Liver (tissue), 3 donors: ENCODE measurements around the gene LEMD3.

Source experiments
- JUND ChIP-seq, 2 donors: IDR thresholded peaks; 2 replicates each; pipeline ENCODE4 v1.6.1; 2016; ENCODE audit warnings: antibody characterized with exemption in 2 of 2
- RAD21 ChIP-seq, 2 donors: IDR thresholded peaks; 2 replicates each; pipeline ENCODE4 v1.6.1; 2016; ENCODE audit warnings: antibody characterized with exemption in 2 of 2, mild to moderate bottlenecking in 2 of 2
- RXRA ChIP-seq, 2 donors: IDR thresholded peaks; 2 replicates each; pipeline ENCODE4 v1.6.1; 2017 to 2018; ENCODE audit warnings: antibody characterized with exemption in 2 of 2, mild to moderate bottlenecking in 1 of 2
- SP1 ChIP-seq: IDR thresholded peaks from 2 replicates; pipeline ENCODE4 v1.6.1; 2018; ENCODE audit warnings: antibody characterized with exemption, mild to moderate bottlenecking
- TF ChIP-seq, protein P1 (sequence below): fragments of 150-350 bp; IDR thresholded peaks from 2 replicates; pipeline ENCODE4 v1.5.1; 2017; ENCODE audit warnings: improper control_type of control experiment, low read depth, low read length; ENCODE audit not compliant: missing input control
- TF ChIP-seq, protein P2 (sequence below): IDR thresholded peaks from 2 replicates; pipeline ENCODE4 v1.6.1; 2016; ENCODE audit warnings: antibody characterized with exemption
- TF ChIP-seq, protein P3 (sequence below): IDR thresholded peaks from 2 replicates; pipeline ENCODE4 v1.6.1; 2016; ENCODE audit warnings: antibody characterized with exemption
- TF ChIP-seq, protein P4 (sequence below): IDR thresholded peaks from 2 replicates; pipeline ENCODE4 v1.6.1; 2016; ENCODE audit warnings: antibody characterized with exemption, mild to moderate bottlenecking
- donor health status: healthy.
- donor health status: healthy.

DNA sequence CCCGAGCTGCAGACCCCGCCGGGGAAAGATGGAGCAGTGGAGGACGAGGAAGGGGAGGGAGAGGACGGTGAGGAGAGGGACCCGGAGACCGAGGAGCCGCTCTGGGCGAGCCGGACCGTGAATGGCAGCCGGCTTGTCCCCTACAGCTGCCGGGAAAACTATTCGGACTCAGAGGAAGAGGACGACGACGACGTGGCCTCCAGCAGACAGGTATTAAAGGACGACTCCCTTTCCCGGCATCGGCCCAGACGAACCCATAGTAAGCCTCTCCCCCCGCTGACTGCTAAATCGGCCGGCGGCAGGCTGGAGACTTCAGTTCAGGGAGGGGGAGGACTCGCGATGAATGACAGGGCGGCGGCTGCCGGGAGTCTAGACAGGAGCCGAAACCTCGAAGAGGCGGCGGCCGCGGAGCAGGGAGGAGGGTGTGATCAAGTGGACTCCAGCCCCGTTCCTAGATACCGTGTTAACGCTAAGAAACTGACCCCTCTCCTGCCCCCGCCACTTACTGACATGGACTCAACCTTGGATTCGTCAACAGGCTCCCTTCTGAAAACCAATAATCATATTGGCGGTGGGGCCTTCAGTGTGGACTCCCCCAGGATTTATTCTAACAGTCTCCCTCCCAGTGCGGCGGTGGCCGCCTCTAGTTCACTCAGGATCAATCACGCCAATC lies 962 bp downstream of the LEMD3 start:
- TF ChIP-seq, protein P1, sequence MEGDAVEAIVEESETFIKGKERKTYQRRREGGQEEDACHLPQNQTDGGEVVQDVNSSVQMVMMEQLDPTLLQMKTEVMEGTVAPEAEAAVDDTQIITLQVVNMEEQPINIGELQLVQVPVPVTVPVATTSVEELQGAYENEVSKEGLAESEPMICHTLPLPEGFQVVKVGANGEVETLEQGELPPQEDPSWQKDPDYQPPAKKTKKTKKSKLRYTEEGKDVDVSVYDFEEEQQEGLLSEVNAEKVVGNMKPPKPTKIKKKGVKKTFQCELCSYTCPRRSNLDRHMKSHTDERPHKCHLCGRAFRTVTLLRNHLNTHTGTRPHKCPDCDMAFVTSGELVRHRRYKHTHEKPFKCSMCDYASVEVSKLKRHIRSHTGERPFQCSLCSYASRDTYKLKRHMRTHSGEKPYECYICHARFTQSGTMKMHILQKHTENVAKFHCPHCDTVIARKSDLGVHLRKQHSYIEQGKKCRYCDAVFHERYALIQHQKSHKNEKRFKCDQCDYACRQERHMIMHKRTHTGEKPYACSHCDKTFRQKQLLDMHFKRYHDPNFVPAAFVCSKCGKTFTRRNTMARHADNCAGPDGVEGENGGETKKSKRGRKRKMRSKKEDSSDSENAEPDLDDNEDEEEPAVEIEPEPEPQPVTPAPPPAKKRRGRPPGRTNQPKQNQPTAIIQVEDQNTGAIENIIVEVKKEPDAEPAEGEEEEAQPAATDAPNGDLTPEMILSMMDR = no peak
- TF ChIP-seq SP1 = no peak
- TF ChIP-seq, protein P2, sequence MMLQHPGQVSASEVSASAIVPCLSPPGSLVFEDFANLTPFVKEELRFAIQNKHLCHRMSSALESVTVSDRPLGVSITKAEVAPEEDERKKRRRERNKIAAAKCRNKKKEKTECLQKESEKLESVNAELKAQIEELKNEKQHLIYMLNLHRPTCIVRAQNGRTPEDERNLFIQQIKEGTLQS = no peak
- TF ChIP-seq, protein P3, sequence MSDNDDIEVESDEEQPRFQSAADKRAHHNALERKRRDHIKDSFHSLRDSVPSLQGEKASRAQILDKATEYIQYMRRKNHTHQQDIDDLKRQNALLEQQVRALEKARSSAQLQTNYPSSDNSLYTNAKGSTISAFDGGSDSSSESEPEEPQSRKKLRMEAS = no peak
- TF ChIP-seq, protein P4, sequence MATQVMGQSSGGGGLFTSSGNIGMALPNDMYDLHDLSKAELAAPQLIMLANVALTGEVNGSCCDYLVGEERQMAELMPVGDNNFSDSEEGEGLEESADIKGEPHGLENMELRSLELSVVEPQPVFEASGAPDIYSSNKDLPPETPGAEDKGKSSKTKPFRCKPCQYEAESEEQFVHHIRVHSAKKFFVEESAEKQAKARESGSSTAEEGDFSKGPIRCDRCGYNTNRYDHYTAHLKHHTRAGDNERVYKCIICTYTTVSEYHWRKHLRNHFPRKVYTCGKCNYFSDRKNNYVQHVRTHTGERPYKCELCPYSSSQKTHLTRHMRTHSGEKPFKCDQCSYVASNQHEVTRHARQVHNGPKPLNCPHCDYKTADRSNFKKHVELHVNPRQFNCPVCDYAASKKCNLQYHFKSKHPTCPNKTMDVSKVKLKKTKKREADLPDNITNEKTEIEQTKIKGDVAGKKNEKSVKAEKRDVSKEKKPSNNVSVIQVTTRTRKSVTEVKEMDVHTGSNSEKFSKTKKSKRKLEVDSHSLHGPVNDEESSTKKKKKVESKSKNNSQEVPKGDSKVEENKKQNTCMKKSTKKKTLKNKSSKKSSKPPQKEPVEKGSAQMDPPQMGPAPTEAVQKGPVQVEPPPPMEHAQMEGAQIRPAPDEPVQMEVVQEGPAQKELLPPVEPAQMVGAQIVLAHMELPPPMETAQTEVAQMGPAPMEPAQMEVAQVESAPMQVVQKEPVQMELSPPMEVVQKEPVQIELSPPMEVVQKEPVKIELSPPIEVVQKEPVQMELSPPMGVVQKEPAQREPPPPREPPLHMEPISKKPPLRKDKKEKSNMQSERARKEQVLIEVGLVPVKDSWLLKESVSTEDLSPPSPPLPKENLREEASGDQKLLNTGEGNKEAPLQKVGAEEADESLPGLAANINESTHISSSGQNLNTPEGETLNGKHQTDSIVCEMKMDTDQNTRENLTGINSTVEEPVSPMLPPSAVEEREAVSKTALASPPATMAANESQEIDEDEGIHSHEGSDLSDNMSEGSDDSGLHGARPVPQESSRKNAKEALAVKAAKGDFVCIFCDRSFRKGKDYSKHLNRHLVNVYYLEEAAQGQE = no peak
- no peak for TF ChIP-seq RAD21 (IDR thresholded peaks at IDR 0.05)
- no peak for TF ChIP-seq RXRA (IDR thresholded peaks at IDR 0.05)
- TF ChIP-seq JUND (IDR thresholded peaks at IDR 0.05) = no peak
